ENCODE results near the gene SALL2.

DNA sequence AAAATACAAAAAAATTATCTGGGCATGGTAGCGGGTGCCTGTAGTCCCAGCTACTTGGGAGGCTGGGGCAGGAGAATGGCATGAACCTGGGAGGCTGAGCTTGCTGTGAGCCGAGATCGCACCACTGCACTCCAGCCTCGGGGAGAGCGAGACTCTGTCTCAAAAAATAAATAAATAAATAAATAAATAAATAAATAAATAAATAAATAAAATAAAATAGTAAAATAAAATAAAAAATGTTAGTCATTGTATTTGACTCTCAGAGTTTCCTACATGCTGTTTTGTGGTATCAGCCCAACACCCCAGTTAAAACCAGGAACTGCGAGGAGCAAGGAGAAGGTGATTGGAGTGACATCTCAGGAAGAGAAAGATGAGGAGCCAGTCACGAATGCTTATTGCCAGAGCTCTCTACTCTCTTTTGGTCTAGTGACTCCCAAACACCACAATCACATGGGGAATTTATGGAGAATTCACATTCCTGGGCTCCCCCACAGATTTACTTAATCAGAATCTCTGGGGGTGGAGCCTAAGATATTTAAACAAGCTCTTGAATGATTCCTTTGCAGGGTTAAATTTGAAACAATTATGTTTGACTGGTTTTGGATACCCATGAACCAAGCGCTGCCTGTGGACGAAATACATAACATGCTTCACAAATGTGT, 15.4 kb upstream of the SALL2 start:
- TF ChIP-seq, protein P1, sequence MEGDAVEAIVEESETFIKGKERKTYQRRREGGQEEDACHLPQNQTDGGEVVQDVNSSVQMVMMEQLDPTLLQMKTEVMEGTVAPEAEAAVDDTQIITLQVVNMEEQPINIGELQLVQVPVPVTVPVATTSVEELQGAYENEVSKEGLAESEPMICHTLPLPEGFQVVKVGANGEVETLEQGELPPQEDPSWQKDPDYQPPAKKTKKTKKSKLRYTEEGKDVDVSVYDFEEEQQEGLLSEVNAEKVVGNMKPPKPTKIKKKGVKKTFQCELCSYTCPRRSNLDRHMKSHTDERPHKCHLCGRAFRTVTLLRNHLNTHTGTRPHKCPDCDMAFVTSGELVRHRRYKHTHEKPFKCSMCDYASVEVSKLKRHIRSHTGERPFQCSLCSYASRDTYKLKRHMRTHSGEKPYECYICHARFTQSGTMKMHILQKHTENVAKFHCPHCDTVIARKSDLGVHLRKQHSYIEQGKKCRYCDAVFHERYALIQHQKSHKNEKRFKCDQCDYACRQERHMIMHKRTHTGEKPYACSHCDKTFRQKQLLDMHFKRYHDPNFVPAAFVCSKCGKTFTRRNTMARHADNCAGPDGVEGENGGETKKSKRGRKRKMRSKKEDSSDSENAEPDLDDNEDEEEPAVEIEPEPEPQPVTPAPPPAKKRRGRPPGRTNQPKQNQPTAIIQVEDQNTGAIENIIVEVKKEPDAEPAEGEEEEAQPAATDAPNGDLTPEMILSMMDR (IDR thresholded peaks at IDR 0.05; ENCODE audit: insufficient read depth, low read length) = no peak
- TF ChIP-seq POLR2AphosphoS5 (IDR thresholded peaks at IDR 0.05; ENCODE audit: low read depth) = no peak
- TF ChIP-seq SPI1 (IDR thresholded peaks at IDR 0.05; ENCODE audit: borderline replicate concordance, low read depth) = no peak

Measured in HL-60 (cell line).